HCT116 (cell line): ENCODE data around the gene GPR26. TPM values are rescaled to one million over a fixed set of nuclear protein-coding genes. Genes with fewer than 3 reads are reported as not detected.

ENCODE experiments used
- ATAC-seq: fragments of 200-7000 bp; cut with Tn5 transposase; 2 replicates; pipeline ENCODE4 v1.9.1; 2020; ENCODE audit warnings: mild to moderate bottlenecking, moderate library complexity
- BruUV-seq: library from RNA; stranded (reverse); fragments of 400-500 nt; replicated peaks from 2 replicates; lab custom pipeline; 2021; lab: Mats Ljungman, UMichigan
- CTCF ChIA-PET: fragments of 300-600 bp; sonication (Branson Sonifier 250); formaldehyde crosslinking; loops from one replicate; lab custom pipeline; 2021; ENCODE audit warnings: antibody characterized with exemption; lab: Charles Lee
- POLR2A ChIA-PET: fragments of 300-600, 350-600 bp; sonication (Branson Sonifier 250); formaldehyde crosslinking; loops from one replicate; lab custom pipeline; 2021; ENCODE audit warnings: antibody characterized with exemption; lab: Charles Lee
- RAD21 ChIA-PET, 2 experiments: fragments of 300-600 bp; sonication (Branson Sonifier 250); formaldehyde crosslinking; loops; one replicate each; lab custom pipeline; 2023; ENCODE audit warnings: low total read pairs in 2 of 2; ENCODE audit not compliant: uncharacterized antibody in 2 of 2, unreplicated experiment in 2 of 2, low non-redundant PET in 1 of 2; lab: Charles Lee
- DNase-seq: peaks from one replicate; pipeline ENCODE4 v3.0.0-alpha.2; 2010; ENCODE audit warnings: low read depth, low spot score
- H2AFZ ChIP-seq: fragments of 200-600 bp; shearing (Covaris generic), sonication (generic); 2 replicates; pipeline ENCODE4 v1.6.1; 2017; ENCODE audit warnings: low read depth, mixed run types, mixed read lengths, antibody characterized with exemption, low read length; ENCODE audit not compliant: poor library complexity, severe bottlenecking
- H3K27ac ChIP-seq: 2 replicates; pipeline ENCODE4 v1.5.1; 2012; ENCODE audit warnings: low read depth, low read length
- H3K27me3 ChIP-seq: fragments of 200-600 bp; sonication (generic); 2 replicates; pipeline ENCODE4 v1.6.1; 2016; ENCODE audit warnings: mixed run types, low read length, mixed read lengths; ENCODE audit not compliant: insufficient read depth
- H3K36me3 ChIP-seq, 2 experiments: fragments of 200-500 bp in 1 of 2; fragments of 200-600 bp in 1 of 2; sonication (Bioruptor generic) in 1 of 2; sonication (generic) in 1 of 2; 2 replicates each; pipeline versions ENCODE4 v1.5.1 to v1.6.1; 2014 to 2016; ENCODE audit warnings: low read length in 2 of 2, inconsistent platforms in 1 of 2, mixed read lengths in 1 of 2, mixed run types in 1 of 2; ENCODE audit not compliant: insufficient read depth in 2 of 2, control insufficient read depth in 1 of 2
- H3K4me1 ChIP-seq, 2 experiments: fragments of 200-600 bp in 1 of 2; sonication (generic) in 1 of 2; 2 replicates each; pipeline versions ENCODE4 v1.5.1 to v1.6.1; 2012 to 2017; ENCODE audit warnings: low read length in 2 of 2, inconsistent platforms in 1 of 2, mild to moderate bottlenecking in 1 of 2, mixed read lengths in 1 of 2, mixed run types in 1 of 2, moderate library complexity in 1 of 2; ENCODE audit not compliant: insufficient read depth in 2 of 2, control insufficient read depth in 1 of 2
- H3K4me2 ChIP-seq: fragments of 200-600 bp; sonication (generic); 2 replicates; pipeline ENCODE4 v1.6.1; 2017; ENCODE audit warnings: mixed run types, low read length, mixed read lengths
- H3K4me3 ChIP-seq, 2 experiments: fragments of 200-600 bp in 1 of 2; sonication (generic) in 1 of 2; replicated peaks in 1 of 2; 2 replicates each; pipeline ENCODE4 v1.5.1; 2011 to 2016; ENCODE audit warnings: low read length in 2 of 2, control low read depth in 1 of 2, low read depth in 1 of 2, mild to moderate bottlenecking in 1 of 2, mixed read lengths in 1 of 2, mixed run types in 1 of 2
- H3K79me2 ChIP-seq: fragments of 200-600 bp; sonication (generic); 2 replicates; pipeline ENCODE4 v1.6.1; 2017; ENCODE audit warnings: mild to moderate bottlenecking, mixed run types, low read length, moderate library complexity, mixed read lengths; ENCODE audit not compliant: insufficient read depth
- H3K9ac ChIP-seq: fragments of 200-600 bp; sonication (generic); 2 replicates; pipeline ENCODE4 v1.6.1; 2016; ENCODE audit warnings: low read length, mixed read lengths
- H3K9me2 ChIP-seq: fragments of 200-600 bp; sonication (generic), shearing (Covaris generic); 2 replicates; pipeline ENCODE4 v1.6.1; 2017; ENCODE audit warnings: mixed run types, mild to moderate bottlenecking, moderate library complexity; ENCODE audit not compliant: insufficient read depth
- H3K9me3 ChIP-seq, 2 experiments: fragments of 200-500 bp in 1 of 2; fragments of 200-600 bp in 1 of 2; sonication (Bioruptor generic) in 1 of 2; sonication (generic) in 1 of 2; 2 replicates each; pipeline ENCODE4 v1.6.1; 2014 to 2017; ENCODE audit warnings: low read length in 2 of 2, mixed read lengths in 2 of 2, inconsistent platforms in 1 of 2, low read depth in 1 of 2, mild to moderate bottlenecking in 1 of 2, mixed run types in 1 of 2, moderate library complexity in 1 of 2; ENCODE audit not compliant: control insufficient read depth in 1 of 2, insufficient read depth in 1 of 2
- H4K20me1 ChIP-seq: fragments of 200-600 bp; sonication (generic), shearing (Covaris generic); 2 replicates; pipeline ENCODE4 v1.6.1; 2017; ENCODE audit warnings: mixed run types, mild to moderate bottlenecking, moderate library complexity; ENCODE audit not compliant: insufficient read depth
- CBX3 ChIP-seq: IDR thresholded peaks from 2 replicates; pipeline ENCODE4 v1.6.1; 2012; ENCODE audit warnings: low read depth
- CEBPB ChIP-seq: IDR thresholded peaks from 2 replicates; pipeline ENCODE4 v1.6.1; 2012; ENCODE audit warnings: low read depth
- EGR1 ChIP-seq: IDR thresholded peaks from 2 replicates; pipeline ENCODE4 v1.6.1; 2012; ENCODE audit warnings: low read depth
- EZH2phosphoT487 ChIP-seq: fragments of 200-600 bp; IDR thresholded peaks from 2 replicates; pipeline ENCODE4 v1.6.1; 2018; ENCODE audit warnings: antibody characterized with exemption, borderline replicate concordance
- FOSL1 ChIP-seq: IDR thresholded peaks from 2 replicates; pipeline ENCODE4 v1.6.1; 2012; ENCODE audit warnings: low read depth
- JUND ChIP-seq: IDR thresholded peaks from 2 replicates; pipeline ENCODE4 v1.6.1; 2012
- POLR2A ChIP-seq: IDR thresholded peaks from 2 replicates; pipeline ENCODE4 v1.7.0; 2011; ENCODE audit warnings: borderline replicate concordance; ENCODE audit not compliant: insufficient read depth, insufficient read length; ENCODE audit errors: extremely low read depth
- SIN3A ChIP-seq: IDR thresholded peaks from 2 replicates; pipeline ENCODE4 v1.6.1; 2012; ENCODE audit warnings: low read depth
- SP1 ChIP-seq: IDR thresholded peaks from 2 replicates; pipeline ENCODE4 v1.6.1; 2012; ENCODE audit warnings: low read depth
- SRF ChIP-seq: IDR thresholded peaks from 2 replicates; pipeline ENCODE4 v1.6.1; 2012; ENCODE audit warnings: low read depth
- YY1 ChIP-seq: IDR thresholded peaks from 2 replicates; pipeline ENCODE4 v1.6.1; 2011; ENCODE audit warnings: low read length, low read depth, moderate library complexity, mild to moderate bottlenecking; ENCODE audit not compliant: insufficient replicate concordance; ENCODE audit errors: extremely low read depth
- ZFX ChIP-seq: fragments of 450-650 bp; IDR thresholded peaks from 2 replicates; pipeline ENCODE4 v1.6.1; 2017
- intact Hi-C: fragments of 100-400 bp; cut with micrococcal nuclease; formaldehyde crosslinking; loops from 2 replicates; pipeline ENCODE4 v1.10.0; 2022
- total RNA-seq: library from RNA; stranded (reverse); gene quantifications from one replicate; pipeline ENCODE4 v1.2.1, GENCODE V29; 2021; ENCODE audit not compliant: unreplicated experiment
- TF ChIP-seq, protein P1 (sequence below): IDR thresholded peaks from 2 replicates; pipeline ENCODE4 v1.6.1; 2012
- TF ChIP-seq, protein P2 (sequence below), 3 experiments: fragments of 200-600 bp in 1 of 3; sonication (generic) in 1 of 3; IDR thresholded peaks in 2 of 3; conservative IDR thresholded peaks in 1 of 3; 2 replicates each; pipeline ENCODE4 v1.5.1; 2012 to 2017; ENCODE audit warnings: low read depth in 2 of 3, low read length in 2 of 3, antibody characterized with exemption in 1 of 3, borderline replicate concordance in 1 of 3, control low read depth in 1 of 3, mild to moderate bottlenecking in 1 of 3, mixed read lengths in 1 of 3, mixed run types in 1 of 3, moderate library complexity in 1 of 3; ENCODE audit not compliant: insufficient read depth in 1 of 3
- TF ChIP-seq, protein P3 (sequence below): IDR thresholded peaks from 2 replicates; pipeline ENCODE4 v1.6.1; 2012; ENCODE audit warnings: low read depth

The GPR26 gene
- total RNA-seq, 1 experiment from 2014 or later, result not detected

DNA sequence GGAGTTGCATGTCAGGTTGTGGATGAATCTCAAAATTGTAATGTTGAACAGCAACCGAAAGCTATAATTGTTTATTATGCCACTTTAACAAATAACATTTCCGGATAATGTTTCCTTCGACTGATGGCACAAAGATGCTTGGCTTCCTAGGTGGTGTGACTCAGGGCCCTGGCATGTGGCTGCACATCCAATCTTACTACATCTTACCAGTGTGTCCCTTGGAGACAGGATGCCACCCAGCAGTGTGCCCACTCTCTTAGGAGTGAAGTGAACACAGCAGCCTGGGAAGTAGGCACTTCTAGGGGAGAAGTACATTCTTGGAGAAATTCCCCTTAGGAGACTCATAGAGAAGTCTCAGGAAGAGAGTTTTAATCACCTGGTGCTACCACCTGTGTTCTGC lies 33.0 kb upstream of the GPR26 start (continued):
- no peak for TF ChIP-seq JUND
- TF ChIP-seq, all 23 proteins: peak for 0

DNA sequence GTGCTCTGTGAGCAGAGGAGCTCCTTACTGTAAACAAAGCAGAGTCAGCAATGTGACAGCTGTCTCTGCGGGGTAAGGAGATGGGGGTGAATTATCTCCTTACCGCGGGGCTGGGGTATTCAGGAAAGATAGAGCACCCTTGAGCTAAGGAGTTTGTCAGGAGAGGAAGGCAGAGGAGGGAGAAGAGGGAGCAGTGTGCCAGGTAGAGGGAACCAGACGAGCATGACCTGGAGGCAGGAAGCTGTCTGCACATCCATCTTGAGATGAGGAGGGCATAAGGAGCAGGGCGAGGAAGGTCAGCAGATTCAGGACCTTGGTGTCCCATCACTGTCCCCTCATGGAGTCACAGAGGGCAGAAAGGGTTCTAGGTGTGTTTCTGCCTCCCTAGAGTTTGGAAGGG lies 32.5 kb upstream of the GPR26 start:
- POLR2A ChIA-PET, result no interaction called here

DNA sequence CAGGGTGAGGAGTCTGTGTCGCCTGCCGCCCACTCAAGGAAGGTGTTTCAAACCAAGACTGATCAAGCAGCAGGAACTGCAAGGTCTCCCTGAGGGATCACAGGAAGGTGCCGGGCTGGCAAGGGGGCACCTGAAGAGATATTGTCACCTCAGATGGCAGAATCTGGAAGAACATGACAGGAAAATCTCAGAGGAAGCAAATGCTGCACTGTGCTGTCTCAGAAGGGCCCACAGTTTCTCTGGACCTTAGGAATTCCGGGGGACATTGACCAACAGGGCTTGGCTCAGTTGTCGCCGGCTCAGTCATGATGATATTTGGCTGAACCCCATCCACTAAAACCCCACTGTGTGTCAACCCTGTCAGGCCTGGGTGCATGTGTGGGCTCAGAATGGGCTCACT lies 31.9 kb upstream of the GPR26 start:
- Histone ChIP-seq H3K9me3 (peaks cover 0 to under 1% of the 10 kb centered on the region in 2 experiments; a peak in 1 of 4 replicates), H4K20me1 (no peaks in the 10 kb centered on the region), H3K4me3 (no peak overlapping the region), H3K79me2 (no peaks in the 10 kb centered on the region), H3K27ac (no peak overlapping the region), H2AFZ (no peak overlapping the region), H3K4me1 (peaks cover 22 to 50% of the 10 kb centered on the region in 2 experiments), H3K9ac (no peak overlapping the region), H3K4me2 (no peak overlapping the region), H3K27me3 (peaks cover 36% of the 10 kb centered on the region), H3K36me3 (no peaks in the 10 kb centered on the region), H3K9me2 (no peaks in the 10 kb centered on the region)
- ChIA-PET POLR2A (no interaction called here), RAD21 (no interaction called here), CTCF (no interaction called here)
- ATAC-seq, result no peak
- no peak for DNase-seq
- intact Hi-C loops, result no loop called here
- no TSS peak for BruUV-seq
- TF ChIP-seq, protein P1, sequence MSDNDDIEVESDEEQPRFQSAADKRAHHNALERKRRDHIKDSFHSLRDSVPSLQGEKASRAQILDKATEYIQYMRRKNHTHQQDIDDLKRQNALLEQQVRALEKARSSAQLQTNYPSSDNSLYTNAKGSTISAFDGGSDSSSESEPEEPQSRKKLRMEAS, result no peak
- TF ChIP-seq YY1, result no peak
- no peak for TF ChIP-seq ZFX
- TF ChIP-seq EZH2phosphoT487, result no peak
- no peak for TF ChIP-seq POLR2A
- no peak for TF ChIP-seq JUND
- no peak for TF ChIP-seq CBX3
- TF ChIP-seq SP1, result no peak
- TF ChIP-seq SIN3A, result no peak
- no peak for TF ChIP-seq EGR1
- TF ChIP-seq FOSL1, result no peak
- no peak for TF ChIP-seq SRF
- TF ChIP-seq, protein P2, sequence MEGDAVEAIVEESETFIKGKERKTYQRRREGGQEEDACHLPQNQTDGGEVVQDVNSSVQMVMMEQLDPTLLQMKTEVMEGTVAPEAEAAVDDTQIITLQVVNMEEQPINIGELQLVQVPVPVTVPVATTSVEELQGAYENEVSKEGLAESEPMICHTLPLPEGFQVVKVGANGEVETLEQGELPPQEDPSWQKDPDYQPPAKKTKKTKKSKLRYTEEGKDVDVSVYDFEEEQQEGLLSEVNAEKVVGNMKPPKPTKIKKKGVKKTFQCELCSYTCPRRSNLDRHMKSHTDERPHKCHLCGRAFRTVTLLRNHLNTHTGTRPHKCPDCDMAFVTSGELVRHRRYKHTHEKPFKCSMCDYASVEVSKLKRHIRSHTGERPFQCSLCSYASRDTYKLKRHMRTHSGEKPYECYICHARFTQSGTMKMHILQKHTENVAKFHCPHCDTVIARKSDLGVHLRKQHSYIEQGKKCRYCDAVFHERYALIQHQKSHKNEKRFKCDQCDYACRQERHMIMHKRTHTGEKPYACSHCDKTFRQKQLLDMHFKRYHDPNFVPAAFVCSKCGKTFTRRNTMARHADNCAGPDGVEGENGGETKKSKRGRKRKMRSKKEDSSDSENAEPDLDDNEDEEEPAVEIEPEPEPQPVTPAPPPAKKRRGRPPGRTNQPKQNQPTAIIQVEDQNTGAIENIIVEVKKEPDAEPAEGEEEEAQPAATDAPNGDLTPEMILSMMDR (IDR thresholded peaks at IDR 0.05 in 2 of 3, conservative IDR thresholded peaks at IDR 0.05 in 1 of 3; ENCODE audit: borderline replicate concordance in 1 of 3, insufficient read depth in 1 of 3, low read depth in 2 of 3, low read length in 2 of 3), result no peak
- no peak for TF ChIP-seq CEBPB
- TF ChIP-seq, protein P3, sequence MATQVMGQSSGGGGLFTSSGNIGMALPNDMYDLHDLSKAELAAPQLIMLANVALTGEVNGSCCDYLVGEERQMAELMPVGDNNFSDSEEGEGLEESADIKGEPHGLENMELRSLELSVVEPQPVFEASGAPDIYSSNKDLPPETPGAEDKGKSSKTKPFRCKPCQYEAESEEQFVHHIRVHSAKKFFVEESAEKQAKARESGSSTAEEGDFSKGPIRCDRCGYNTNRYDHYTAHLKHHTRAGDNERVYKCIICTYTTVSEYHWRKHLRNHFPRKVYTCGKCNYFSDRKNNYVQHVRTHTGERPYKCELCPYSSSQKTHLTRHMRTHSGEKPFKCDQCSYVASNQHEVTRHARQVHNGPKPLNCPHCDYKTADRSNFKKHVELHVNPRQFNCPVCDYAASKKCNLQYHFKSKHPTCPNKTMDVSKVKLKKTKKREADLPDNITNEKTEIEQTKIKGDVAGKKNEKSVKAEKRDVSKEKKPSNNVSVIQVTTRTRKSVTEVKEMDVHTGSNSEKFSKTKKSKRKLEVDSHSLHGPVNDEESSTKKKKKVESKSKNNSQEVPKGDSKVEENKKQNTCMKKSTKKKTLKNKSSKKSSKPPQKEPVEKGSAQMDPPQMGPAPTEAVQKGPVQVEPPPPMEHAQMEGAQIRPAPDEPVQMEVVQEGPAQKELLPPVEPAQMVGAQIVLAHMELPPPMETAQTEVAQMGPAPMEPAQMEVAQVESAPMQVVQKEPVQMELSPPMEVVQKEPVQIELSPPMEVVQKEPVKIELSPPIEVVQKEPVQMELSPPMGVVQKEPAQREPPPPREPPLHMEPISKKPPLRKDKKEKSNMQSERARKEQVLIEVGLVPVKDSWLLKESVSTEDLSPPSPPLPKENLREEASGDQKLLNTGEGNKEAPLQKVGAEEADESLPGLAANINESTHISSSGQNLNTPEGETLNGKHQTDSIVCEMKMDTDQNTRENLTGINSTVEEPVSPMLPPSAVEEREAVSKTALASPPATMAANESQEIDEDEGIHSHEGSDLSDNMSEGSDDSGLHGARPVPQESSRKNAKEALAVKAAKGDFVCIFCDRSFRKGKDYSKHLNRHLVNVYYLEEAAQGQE, result no peak

More for the DNA sequence above, 32.5 kb upstream of the GPR26 start:
- Histone ChIP-seq H3K27me3 (peaks cover 36% of the 10 kb centered on the region), H3K9me3 (peaks cover 0 to 5% of the 10 kb centered on the region in 2 experiments; a peak in 2 of 4 replicates), H3K4me1 (peaks cover 22 to 50% of the 10 kb centered on the region in 2 experiments), H3K79me2 (no peaks in the 10 kb centered on the region), H3K9ac (no peak overlapping the region), H3K9me2 (no peaks in the 10 kb centered on the region), H4K20me1 (no peaks in the 10 kb centered on the region), H2AFZ (no peak overlapping the region), H3K4me3 (no peak overlapping the region), H3K36me3 (no peaks in the 10 kb centered on the region), H3K4me2 (no peak overlapping the region), H3K27ac (no peak overlapping the region)
- intact Hi-C loops, result no loop called here
- DNase-seq (no peak), ATAC-seq (no peak)
- BruUV-seq, result no TSS peak
- TF ChIP-seq YY1 (no peak), ZFX (0 out of 2 replicates have a peak, but pooled peaks have one; percentile 2)
- ChIA-PET RAD21 (no interaction called here), CTCF (no interaction called here)
